A673 (cell line): ENCODE measurements around the gene FAH. TPM values are rescaled to one million over a fixed set of nuclear protein-coding genes. Genes with fewer than 3 reads are reported as not detected.

Source experiments
- BruUV-seq: library from RNA; stranded (reverse); fragments of 400-500 nt; replicated peaks from 2 replicates; lab custom pipeline; 2021; lab: Mats Ljungman, UMichigan
- CTCF ChIA-PET: fragments of 300-600 bp; sonication (Branson Sonifier 250); formaldehyde crosslinking; loops from one replicate; lab custom pipeline; 2022; ENCODE audit warnings: antibody characterized with exemption; lab: Charles Lee
- POLR2A ChIA-PET: fragments of 300-600 bp; sonication (Branson Sonifier 250); formaldehyde crosslinking; loops from one replicate; lab custom pipeline; 2022; ENCODE audit warnings: antibody characterized with exemption; ENCODE audit not compliant: low non-redundant PET; lab: Charles Lee
- DNase-seq: peaks from one replicate; pipeline ENCODE4 v3.0.0-alpha.2; 2015; ENCODE audit warnings: low spot score
- H3K27ac ChIP-seq: fragments of 200-600 bp; sonication (generic); 2 replicates; pipeline ENCODE4 v1.5.1; 2016; ENCODE audit warnings: mixed run types, low read depth, mild to moderate bottlenecking, mixed read lengths, antibody characterized with exemption, low read length; ENCODE audit not compliant: poor library complexity, severe bottlenecking
- H3K27me3 ChIP-seq: fragments of 200-600 bp; sonication (generic); replicated peaks from 2 replicates; pipeline ENCODE4 v1.6.1; 2017; ENCODE audit warnings: mixed run types, low read depth, mild to moderate bottlenecking, mixed read lengths, antibody characterized with exemption, low read length; ENCODE audit not compliant: insufficient read depth, poor library complexity
- H3K36me3 ChIP-seq: fragments of 200-600 bp; sonication (generic); 2 replicates; pipeline ENCODE4 v1.6.1; 2016; ENCODE audit warnings: mixed run types, mild to moderate bottlenecking, mixed read lengths, antibody characterized with exemption, low read length; ENCODE audit not compliant: insufficient read depth, poor library complexity, severe bottlenecking
- H3K4me1 ChIP-seq: fragments of 200-600 bp; sonication (generic); 2 replicates; pipeline ENCODE4 v1.6.1; 2017; ENCODE audit warnings: mixed run types, mild to moderate bottlenecking, mixed read lengths, antibody characterized with exemption, low read length; ENCODE audit not compliant: insufficient read depth, poor library complexity, severe bottlenecking
- H3K4me3 ChIP-seq: fragments of 200-600 bp; sonication (generic); 2 replicates; pipeline ENCODE4 v1.5.1; 2016; ENCODE audit warnings: low read depth, mixed run types, mild to moderate bottlenecking, mixed read lengths, low read length; ENCODE audit not compliant: poor library complexity, severe bottlenecking
- H3K9me3 ChIP-seq: fragments of 200-600 bp; sonication (generic); 2 replicates; pipeline ENCODE4 v1.6.1; 2016; ENCODE audit warnings: mixed run types, low read depth, mild to moderate bottlenecking, mixed read lengths, antibody characterized with exemption, low read length; ENCODE audit not compliant: poor library complexity, severe bottlenecking
- CTCF ChIP-seq: fragments of 300-800, 200-600 bp; sonication (generic); conservative IDR thresholded peaks from 2 replicates; pipeline ENCODE4 v1.5.1; 2017; ENCODE audit warnings: low read depth, mild to moderate bottlenecking, antibody characterized with exemption, low read length, moderate library complexity, mixed read lengths
- EZH2 ChIP-seq: fragments of 200-600 bp; sonication (generic); IDR thresholded peaks from 2 replicates; pipeline ENCODE4 v1.6.1; 2017; ENCODE audit warnings: borderline replicate concordance, low read depth, mild to moderate bottlenecking, mixed read lengths, antibody characterized with exemption, low read length; ENCODE audit not compliant: poor library complexity, severe bottlenecking
- intact Hi-C: fragments of 100-400 bp; cut with micrococcal nuclease; formaldehyde crosslinking; loops from one replicate; pipeline ENCODE4 v1.10.0; 2022; ENCODE audit not compliant: unreplicated experiment
- total RNA-seq: library from RNA; stranded (reverse); gene quantifications from 2 replicates; pipeline ENCODE4 v1.2.3, GENCODE V29; 2021

FAH gene
- total RNA-seq, 1 experiment from 2014 or later: 2.0 TPM

- TF ChIP-seq EZH2: no peak
- TF ChIP-seq CTCF: no peak
- Histone ChIP-seq H3K4me1 (no peaks in the 10 kb centered on the region), H3K9me3 (no peaks in the 10 kb centered on the region), H3K27ac (no peak overlapping the region), H3K27me3 (no peaks in the 10 kb centered on the region), H3K36me3 (no peaks in the 10 kb centered on the region), H3K4me3 (no peak overlapping the region)
- no TSS peak for BruUV-seq
- intact Hi-C loops: no loop called here
- ChIA-PET POLR2A (no interaction called here), CTCF (no interaction called here)
- DNase-seq: no peak
Observed at GRCh38 chr15:80132382-80132781, 20.4 kb upstream of the FAH start.

- intact Hi-C loops: no loop called here
- Histone ChIP-seq H3K36me3 (no peaks in the 10 kb centered on the region), H3K9me3 (no peaks in the 10 kb centered on the region), H3K4me1 (no peaks in the 10 kb centered on the region), H3K27me3 (no peaks in the 10 kb centered on the region), H3K4me3 (no peak overlapping the region), H3K27ac (no peak overlapping the region)
- CTCF ChIA-PET: no interaction called here
- no TSS peak for BruUV-seq
- TF ChIP-seq CTCF (no peak), EZH2 (no peak)
- DNase-seq: no peak
- POLR2A ChIA-PET: no interaction called here
Observed at GRCh38 chr15:80136854-80137253, 15.9 kb upstream of the FAH start.

GRCh38 chr15:80138961-80139360 lies 13.8 kb upstream of the FAH start:
- Histone ChIP-seq H3K36me3 (no peaks in the 10 kb centered on the region), H3K4me3 (no peak overlapping the region), H3K9me3 (no peaks in the 10 kb centered on the region), H3K27me3 (no peaks in the 10 kb centered on the region), H3K4me1 (no peaks in the 10 kb centered on the region), H3K27ac (no peak overlapping the region)
- DNase-seq: no peak
- intact Hi-C loops: no loop called here
- ChIA-PET POLR2A (no interaction called here), CTCF (no interaction called here)
- BruUV-seq: no TSS peak
- TF ChIP-seq EZH2: no peak
- no peak for TF ChIP-seq CTCF
